ENCODE results near the gene PDILT.
"Not testable (repeated sequence)": the region's sequence is repeated elsewhere in the genome, so short reads cannot be mapped to it uniquely, and the experiment has no call there.

PDILT gene

DNA sequence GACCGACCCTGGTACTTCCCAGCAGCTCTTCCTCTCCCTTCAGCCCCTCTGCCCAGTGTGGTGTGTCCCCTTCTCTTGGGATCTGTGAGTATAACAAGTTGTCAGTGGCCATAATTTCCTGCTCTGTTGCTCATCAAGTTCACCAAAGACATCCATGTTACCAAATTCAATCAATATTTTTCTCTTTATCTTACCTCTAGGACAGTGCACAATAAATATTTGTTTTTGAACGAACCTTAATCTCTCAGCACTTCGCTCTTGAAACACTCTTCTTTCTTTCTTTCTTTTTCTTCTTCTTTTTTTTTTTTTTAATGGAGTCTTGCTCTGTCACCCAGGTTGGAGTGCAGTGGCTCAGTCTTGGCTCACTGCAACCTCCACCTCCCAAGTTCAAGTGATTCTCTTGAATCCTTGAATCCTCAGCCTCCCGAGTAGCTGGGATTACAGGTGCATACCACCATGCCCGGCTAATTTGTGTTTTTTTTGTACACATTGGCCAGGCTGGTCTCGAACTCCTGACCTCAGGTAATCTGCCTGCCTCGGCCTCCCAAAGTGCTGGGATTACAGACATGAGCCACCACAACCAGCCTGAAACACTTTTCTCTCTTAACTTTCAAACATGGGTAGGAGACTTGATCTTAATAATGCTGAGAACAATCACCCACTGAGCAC is 49.3 kb downstream of the PDILT start:
- DNase-seq, result no peak

GRCh38 chr16:20353379-20353778 is 51.2 kb downstream of the PDILT start:
- DNase-seq, result no peak

DNA sequence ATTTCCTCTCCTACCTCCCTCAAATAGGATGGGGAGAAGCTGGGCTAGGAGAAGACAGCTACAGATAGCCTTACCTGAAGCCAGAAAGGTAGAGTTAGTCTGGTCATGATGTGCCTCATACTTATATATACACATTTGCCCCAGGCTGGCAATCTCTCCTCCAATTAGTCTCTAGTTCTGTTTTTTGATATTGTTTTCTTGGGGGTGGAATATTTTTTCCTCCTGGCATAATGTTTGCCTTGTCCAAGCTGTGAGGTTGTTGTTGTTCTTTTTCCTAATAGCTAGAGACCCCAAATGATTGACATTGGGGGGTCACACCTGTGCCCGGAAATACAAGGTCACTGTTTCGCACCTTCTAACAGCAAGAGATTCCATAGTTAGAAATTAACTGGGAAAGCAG is 51.9 kb downstream of the PDILT start, which contains the start of gene UMOD:
TSS of gene UMOD (minus strand) at position 101 of the 400 bp plus-strand sequence. CDS start 1,978 bp downstream, outside the sequence.
- DNase-seq, result no peak

DNA sequence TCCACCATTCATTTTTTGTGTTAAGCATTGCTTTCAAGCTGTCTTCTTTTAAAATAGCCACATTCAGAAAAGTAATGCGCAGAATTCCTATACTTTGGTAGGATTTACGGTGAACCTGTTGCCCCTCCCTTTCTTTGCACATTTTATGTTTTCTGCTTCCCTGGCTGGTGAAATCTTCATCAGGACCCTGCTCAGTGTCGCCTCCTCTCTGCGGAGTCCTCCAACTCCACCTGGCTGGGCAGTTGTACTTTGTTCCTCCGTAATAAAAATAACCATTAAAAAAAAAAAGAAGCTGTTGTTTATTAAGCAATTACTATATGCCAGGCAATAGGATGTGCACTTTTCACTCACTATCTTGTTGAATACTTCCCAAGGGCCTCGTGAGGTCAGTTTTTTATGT is 54.9 kb downstream of the PDILT start:
- no peak for DNase-seq

GRCh38 chr16:20348365-20349185 is 56.0 kb downstream of the PDILT start:
- DNase-seq, result no peak

DNA sequence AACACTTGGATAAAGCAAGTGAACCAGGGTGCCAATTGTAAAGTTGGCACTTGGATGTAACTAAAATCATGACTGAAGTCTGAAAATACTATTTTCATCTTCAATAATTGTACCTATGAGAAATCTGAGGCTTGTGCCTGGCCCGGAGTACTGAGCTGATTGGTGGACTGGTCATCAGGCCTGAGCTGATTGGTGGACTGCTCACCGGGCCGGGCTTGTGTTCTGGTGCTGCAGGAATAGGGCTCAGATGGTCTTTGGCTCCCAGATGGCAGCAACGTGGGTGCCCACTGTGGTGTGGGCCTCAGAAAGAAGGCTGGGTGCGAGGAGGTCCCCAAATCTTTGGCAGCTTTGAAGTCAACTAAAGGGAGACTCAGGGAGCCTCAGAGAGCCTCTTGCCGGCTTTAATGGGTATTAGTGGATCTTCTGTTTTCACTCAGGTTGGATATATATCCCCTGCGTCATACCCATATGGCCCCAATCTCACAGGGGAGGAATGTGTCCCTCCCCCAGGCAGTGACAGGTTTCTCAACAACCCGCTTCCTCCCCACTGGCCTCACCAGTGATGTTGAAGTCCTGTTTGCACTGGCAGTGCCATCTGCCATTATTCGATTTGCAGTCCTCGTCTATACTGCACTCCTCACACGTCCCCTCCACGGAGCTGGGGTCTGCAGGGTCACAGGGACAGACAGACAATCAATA is 56.7 kb downstream of the PDILT start:
- DNase-seq, result no peak

- no peak for DNase-seq
These were observed 59.9 kb downstream of the PDILT start for GRCh38 chr16:20344611-20345010.

DNA sequence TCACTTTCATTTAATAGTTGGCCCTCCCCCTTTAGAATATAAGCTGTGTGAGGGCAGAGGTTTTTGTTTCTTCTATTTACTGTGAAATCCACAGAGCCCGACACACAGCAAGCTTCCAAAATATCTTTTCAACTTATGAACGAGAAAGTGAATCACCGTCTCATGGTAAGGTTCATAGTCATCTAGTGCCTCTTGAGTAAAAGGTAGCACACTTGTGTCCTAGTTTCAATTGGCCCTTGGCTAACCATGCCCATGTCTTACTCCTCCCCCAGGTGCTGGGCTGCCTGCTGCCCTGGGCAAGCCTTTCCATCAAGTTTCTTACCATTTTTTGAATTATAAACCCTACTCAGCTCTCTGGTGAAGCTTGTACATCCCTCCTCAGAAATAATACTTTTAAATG is 64.8 kb downstream of the PDILT start:
- no peak for DNase-seq

DNA sequence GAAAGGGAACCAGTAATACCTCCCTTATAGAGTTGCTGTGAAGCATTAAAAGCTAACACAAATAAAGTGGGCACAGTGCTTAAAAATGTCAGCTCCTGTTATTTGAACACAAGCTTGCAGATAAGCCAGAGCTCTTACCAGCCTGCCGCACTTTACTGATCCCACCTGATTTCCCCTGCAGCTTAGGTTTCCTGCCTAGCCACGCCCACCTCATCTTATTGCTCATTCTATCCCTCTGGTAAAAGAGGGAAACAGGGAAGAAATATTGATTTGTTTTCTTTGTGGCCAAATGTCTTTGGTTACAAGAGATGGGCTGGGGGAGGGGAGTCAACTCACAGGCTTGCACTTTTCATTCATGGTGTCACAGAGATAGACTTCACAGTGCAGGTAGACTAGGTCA is 67.6 kb downstream of the PDILT start:
- no peak for DNase-seq

GRCh38 chr16:20334396-20334795 is 70.1 kb downstream of the PDILT start:
- DNase-seq, result no peak

DNA sequence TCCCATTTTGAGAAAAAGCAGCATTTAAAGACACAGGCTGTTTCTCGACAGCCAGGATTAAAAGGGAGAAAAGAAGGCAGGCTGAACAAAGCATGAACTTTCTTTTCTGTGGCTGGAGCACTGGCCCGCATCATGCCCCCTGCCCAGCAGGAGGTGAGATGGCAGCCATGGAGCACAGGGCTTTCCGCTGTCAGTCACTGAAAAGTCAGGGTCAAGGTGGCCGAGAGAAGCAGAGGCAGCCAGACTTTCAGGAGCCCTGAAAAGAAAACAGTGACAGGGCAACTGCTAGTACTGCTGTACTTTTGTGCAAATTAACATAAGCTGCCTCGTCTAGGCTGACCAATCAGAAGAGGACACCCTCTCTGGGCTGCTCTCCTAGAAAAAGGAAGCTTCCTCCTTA is 71.4 kb downstream of the PDILT start:
- no peak for DNase-seq

GRCh38 chr16:20332411-20332810 is 72.1 kb downstream of the PDILT start:
- DNase-seq, result no peak

DNA sequence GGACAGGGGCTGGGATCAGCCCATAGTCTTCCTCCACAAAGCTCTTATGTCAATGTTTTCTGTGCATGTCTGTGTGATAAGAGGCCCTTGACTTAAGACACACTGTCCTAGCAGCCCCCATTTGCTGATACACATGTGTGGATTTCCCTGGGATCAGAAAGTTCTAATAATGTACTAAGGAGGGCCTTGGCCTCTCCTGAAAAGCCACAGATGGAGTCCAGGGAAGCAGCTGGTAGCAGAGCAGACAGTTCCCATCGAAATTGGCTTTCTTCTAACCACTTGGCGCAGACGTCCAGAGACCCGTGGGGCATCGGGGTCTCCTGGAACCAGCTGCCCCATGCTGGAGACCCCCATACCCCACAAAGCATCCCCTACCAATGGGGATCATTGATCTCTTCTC is 72.9 kb downstream of the PDILT start:
- no peak for DNase-seq

- DNase-seq, result no peak
These were observed 75.0 kb downstream of the PDILT start for GRCh38 chr16:20329392-20330138.

DNA sequence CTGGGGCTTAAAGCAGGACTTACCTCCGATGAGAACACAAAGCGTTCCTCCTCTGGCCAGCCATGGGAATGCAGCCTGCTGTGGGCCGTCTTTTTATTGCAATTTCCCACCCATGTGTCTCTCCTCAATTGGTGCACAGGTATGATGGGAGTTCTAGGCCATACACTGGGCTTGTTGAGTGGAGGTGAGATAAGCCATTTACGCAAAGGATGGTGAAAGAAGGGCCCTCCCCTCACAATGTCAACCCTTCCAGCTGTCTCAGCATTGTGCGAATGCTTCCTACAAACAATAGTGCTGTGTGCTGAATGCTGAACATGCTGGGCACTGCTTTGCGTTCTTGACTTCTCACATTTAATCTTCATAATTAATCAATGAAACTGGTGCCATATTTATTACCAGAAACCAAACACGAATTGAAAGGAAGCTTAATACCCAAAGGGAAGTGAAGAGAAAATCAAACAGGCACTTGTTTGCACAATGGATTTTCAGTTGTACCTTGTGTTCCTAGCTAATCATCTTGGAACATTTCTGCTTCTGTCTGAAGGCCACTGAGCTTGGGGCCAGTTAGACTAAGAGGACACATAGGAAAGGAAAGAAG is 77.0 kb downstream of the PDILT start, which contains the start of gene GP2:
TSS of gene GP2 (minus strand) at position 70 of the 598 bp plus-strand sequence. CDS start 1,082 bp downstream, outside the sequence.
- no peak for DNase-seq

DNA sequence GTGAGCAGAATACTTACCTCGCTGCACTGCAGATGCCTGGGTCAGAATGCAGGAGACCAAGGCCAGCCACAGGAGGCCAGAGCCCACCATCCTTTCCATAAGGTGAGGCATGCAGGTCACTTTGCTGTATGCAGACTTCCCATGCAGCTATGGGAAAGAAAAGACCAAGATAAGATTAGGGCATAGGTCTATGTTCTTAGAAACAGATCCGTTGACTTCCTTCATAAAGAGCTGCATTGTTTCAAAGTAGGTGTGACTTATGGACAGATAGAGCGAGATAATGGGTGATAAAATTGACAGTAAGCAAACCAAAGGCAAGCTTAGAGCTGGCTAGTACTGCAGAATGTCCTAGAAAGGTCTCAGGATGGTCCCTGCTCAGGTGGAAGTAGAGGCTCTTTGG is 78.2 kb downstream of the PDILT start:
- no peak for DNase-seq

GRCh38 chr16:20325005-20325404 is 79.5 kb downstream of the PDILT start:
- no peak for DNase-seq

DNA sequence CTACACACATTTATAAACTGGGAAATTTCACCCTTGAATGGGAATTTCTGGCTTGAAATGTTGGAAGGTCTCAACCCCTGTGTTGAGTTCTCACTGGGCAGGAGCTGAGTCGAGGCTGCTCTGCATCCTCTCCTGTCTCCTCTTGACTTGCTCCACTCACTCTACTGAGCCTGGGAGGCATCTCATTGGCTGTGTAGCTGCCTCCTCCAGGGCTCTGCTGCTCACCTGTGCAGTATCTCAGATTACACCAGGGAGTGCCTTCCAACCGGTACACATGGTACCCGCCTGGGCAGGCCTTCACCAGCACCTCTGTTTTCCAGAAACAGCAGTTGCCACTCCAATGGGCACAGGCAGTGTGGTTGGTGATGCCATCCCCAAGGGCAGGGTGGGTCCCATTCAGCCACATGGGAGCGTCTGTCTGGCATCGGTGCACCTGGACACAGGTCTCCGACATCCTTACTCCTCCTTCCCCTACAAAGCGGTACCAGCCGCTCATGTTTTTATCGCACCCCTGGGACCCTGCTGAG is 80.9 kb downstream of the PDILT start:
- no peak for DNase-seq

- no peak for DNase-seq
These were observed 81.8 kb downstream of the PDILT start for GRCh38 chr16:20322696-20323095.

DNA sequence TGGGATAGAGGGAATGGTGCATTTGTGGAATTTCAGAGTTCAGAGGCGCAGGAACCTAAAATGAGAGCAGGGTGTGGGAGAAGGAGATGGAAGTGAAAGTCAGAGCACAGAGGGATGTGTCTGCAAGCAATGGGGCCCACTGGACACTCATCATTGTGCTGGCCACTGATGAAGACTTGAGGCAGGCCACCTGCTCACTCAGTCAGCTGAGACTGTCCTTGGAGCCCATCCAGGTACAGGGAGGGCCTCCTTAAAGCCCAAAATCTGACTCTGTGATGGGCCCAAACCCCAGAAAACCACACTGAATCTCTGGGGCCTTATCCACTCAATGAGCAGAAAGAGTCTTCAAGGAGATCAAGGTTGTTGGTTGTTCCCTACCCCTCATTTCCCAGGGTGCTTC is 82.9 kb downstream of the PDILT start:
- no peak for DNase-seq

DNA sequence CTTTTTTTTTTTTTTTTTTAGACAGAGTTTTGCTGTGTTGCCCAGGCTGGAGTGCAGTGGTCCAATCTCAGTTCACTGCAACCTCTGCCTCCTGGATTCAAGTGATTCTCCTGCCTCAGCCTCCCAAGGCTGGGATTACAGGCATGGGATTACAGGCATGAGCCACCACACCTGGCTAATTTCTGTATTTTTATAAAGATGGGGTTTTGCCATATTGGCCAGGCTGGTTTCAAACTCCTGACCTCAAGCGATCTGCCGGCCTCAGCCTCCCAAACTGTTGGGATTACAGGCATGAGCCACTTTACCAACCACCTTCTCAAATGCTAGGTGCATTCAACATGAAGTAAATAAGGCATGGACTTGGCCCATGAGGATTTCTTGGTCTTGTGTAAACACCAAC is 83.5 kb downstream of the PDILT start:
- not testable (repeated sequence) for DNase-seq

DNA sequence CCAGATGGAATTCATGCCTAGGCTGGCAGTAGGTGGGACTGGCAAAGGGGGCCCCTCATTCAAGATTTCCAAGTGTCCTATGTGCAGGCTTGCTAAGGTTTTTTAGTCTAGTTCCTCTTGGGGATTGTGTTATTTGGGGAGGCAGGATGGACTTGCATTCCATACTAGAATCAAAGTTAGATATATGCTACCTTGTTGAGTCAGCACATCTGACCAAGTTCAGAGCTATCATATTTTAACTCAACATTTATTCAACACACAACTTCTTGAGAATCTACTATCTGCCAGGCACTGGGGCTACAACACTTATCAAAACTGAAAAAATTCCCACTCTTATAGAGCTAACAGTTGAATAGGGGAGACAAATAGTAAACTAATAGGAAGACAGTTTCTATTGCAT is 83.9 kb downstream of the PDILT start:
- DNase-seq, result no peak
